ENCODE results near the gene SFMBT2.
"Not testable (repeated sequence)": the region's sequence is repeated elsewhere in the genome, so short reads cannot be mapped to it uniquely, and the experiment has no call there.

SFMBT2 gene

GRCh38 chr10:7184660-7185366, 226.0 kb downstream of the SFMBT2 start:
- DNase-seq (ENCODE audit: low spot score): no peak

GRCh38 chr10:7184116-7184515, 226.7 kb downstream of the SFMBT2 start:
- DNase-seq (ENCODE audit: low spot score): not testable (repeated sequence)

GRCh38 chr10:7182327-7182726, 228.5 kb downstream of the SFMBT2 start:
- not testable (repeated sequence) for DNase-seq (ENCODE audit: low spot score)

- DNase-seq (ENCODE audit: low spot score): no peak
These were observed 229.4 kb downstream of the SFMBT2 start for GRCh38 chr10:7181420-7181819.

GRCh38 chr10:7179536-7179935, 231.3 kb downstream of the SFMBT2 start:
- DNase-seq (ENCODE audit: low spot score): no peak

- no peak for DNase-seq (ENCODE audit: low spot score)
These were observed 236.9 kb downstream of the SFMBT2 start for GRCh38 chr10:7173948-7174347.

GRCh38 chr10:7171825-7172224, 239.0 kb downstream of the SFMBT2 start:
- no peak for DNase-seq (ENCODE audit: low spot score)

- no peak for DNase-seq (ENCODE audit: low spot score)
These were observed 240.1 kb downstream of the SFMBT2 start for GRCh38 chr10:7170626-7171322.

GRCh38 chr10:7168414-7168813, 242.4 kb downstream of the SFMBT2 start:
- no peak for DNase-seq (ENCODE audit: low spot score)

- no peak for DNase-seq (ENCODE audit: low spot score)
These were observed 245.2 kb downstream of the SFMBT2 start for GRCh38 chr10:7165500-7166177.

GRCh38 chr10:7164955-7165354, 245.9 kb downstream of the SFMBT2 start:
- DNase-seq (ENCODE audit: low spot score): no peak

- DNase-seq (ENCODE audit: low spot score): no peak
These were observed 248.5 kb downstream of the SFMBT2 start for GRCh38 chr10:7162331-7162730.

GRCh38 chr10:7161484-7162250, 249.2 kb downstream of the SFMBT2 start:
- DNase-seq (ENCODE audit: low spot score): no peak

GRCh38 chr10:7159928-7160327, 250.9 kb downstream of the SFMBT2 start:
- no peak for DNase-seq (ENCODE audit: low spot score)

- no peak for DNase-seq (ENCODE audit: low spot score)
These were observed 251.3 kb downstream of the SFMBT2 start for GRCh38 chr10:7159517-7159916.

GRCh38 chr10:7157091-7157490, 253.7 kb downstream of the SFMBT2 start:
- no peak for DNase-seq (ENCODE audit: low spot score)

GRCh38 chr10:7153750-7154149, 257.1 kb downstream of the SFMBT2 start:
- no peak for DNase-seq (ENCODE audit: low spot score)

GRCh38 chr10:7152982-7153381, 257.9 kb downstream of the SFMBT2 start:
- no peak for DNase-seq (ENCODE audit: low spot score)

GRCh38 chr10:7152341-7152740, 258.5 kb downstream of the SFMBT2 start:
- no peak for DNase-seq (ENCODE audit: low spot score)

GRCh38 chr10:7151538-7151937, 259.3 kb downstream of the SFMBT2 start:
- DNase-seq (ENCODE audit: low spot score): no peak

GRCh38 chr10:7150349-7150748, 260.5 kb downstream of the SFMBT2 start:
- no peak for DNase-seq (ENCODE audit: low spot score)

GRCh38 chr10:7146189-7146588, 264.6 kb downstream of the SFMBT2 start:
- no peak for DNase-seq (ENCODE audit: low spot score)
